ENCODE results near the gene DCX.

DNA sequence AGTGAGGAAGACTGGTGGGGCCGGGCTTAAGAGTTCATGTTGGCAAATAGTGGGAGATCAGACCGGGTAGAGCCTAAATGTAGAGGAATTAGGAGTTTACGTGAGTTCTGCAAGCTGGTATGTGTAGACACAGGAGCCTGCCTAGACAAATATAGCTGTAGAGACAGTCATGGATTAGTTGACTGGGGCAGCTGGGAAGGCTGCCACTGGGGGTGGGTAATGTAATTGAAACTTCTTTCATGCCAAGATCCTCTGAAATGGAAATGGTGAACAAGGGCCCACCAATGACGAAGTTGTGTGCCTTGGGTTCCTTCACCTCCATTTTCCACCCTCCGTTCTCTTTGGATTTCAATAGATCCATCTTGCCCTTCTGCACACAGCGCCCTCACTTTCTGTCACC lies 129.9 kb downstream of the DCX start:
- TF ChIP-seq USF1 (IDR thresholded peaks at IDR 0.05), result no peak
- TF ChIP-seq MAX (IDR thresholded peaks at IDR 0.05), result no peak
- no peak for TF ChIP-seq TAF1 (IDR thresholded peaks at IDR 0.05; ENCODE audit: low read depth)
- TF ChIP-seq TCF12 (IDR thresholded peaks at IDR 0.05; ENCODE audit: low read depth), result no peak
- TF ChIP-seq, protein P1, sequence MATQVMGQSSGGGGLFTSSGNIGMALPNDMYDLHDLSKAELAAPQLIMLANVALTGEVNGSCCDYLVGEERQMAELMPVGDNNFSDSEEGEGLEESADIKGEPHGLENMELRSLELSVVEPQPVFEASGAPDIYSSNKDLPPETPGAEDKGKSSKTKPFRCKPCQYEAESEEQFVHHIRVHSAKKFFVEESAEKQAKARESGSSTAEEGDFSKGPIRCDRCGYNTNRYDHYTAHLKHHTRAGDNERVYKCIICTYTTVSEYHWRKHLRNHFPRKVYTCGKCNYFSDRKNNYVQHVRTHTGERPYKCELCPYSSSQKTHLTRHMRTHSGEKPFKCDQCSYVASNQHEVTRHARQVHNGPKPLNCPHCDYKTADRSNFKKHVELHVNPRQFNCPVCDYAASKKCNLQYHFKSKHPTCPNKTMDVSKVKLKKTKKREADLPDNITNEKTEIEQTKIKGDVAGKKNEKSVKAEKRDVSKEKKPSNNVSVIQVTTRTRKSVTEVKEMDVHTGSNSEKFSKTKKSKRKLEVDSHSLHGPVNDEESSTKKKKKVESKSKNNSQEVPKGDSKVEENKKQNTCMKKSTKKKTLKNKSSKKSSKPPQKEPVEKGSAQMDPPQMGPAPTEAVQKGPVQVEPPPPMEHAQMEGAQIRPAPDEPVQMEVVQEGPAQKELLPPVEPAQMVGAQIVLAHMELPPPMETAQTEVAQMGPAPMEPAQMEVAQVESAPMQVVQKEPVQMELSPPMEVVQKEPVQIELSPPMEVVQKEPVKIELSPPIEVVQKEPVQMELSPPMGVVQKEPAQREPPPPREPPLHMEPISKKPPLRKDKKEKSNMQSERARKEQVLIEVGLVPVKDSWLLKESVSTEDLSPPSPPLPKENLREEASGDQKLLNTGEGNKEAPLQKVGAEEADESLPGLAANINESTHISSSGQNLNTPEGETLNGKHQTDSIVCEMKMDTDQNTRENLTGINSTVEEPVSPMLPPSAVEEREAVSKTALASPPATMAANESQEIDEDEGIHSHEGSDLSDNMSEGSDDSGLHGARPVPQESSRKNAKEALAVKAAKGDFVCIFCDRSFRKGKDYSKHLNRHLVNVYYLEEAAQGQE (IDR thresholded peaks at IDR 0.05; ENCODE audit: low read depth), result no peak
- no peak for TF ChIP-seq FOXM1 (IDR thresholded peaks at IDR 0.05; ENCODE audit: borderline replicate concordance, low read depth)
- TF ChIP-seq TEAD4 (IDR thresholded peaks at IDR 0.05), result no peak

Measured in Ishikawa (cell line).